ENCODE results near the gene KIAA1191.

The KIAA1191 gene

GRCh38 chr5:176365351-176366231 lies 4.0 kb upstream of the KIAA1191 start, which contains the start of gene ARL10:
Gene ARL10 (plus strand): TSS chr5:176365487. CDS start chr5:176365564, 77 bp downstream.
- no peak for DNase-seq

- DNase-seq: no peak
Observed at GRCh38 chr5:176364765-176365350, 3.3 kb upstream of the KIAA1191 start.

GRCh38 chr5:176362233-176362490 lies 598 bp upstream of the KIAA1191 start:
- no peak for DNase-seq

- DNase-seq: no peak
Observed at GRCh38 chr5:176360894-176361436, 599 bp downstream of the KIAA1191 start.

GRCh38 chr5:176359658-176360057 lies 1.9 kb downstream of the KIAA1191 start:
- no peak for DNase-seq

- DNase-seq: no peak
Observed at GRCh38 chr5:176356179-176356566, 5.4 kb downstream of the KIAA1191 start.

GRCh38 chr5:176355400-176356178 lies 6.0 kb downstream of the KIAA1191 start:
- DNase-seq: no peak

- no peak for DNase-seq
Observed at GRCh38 chr5:176353533-176353932, 8.0 kb downstream of the KIAA1191 start.

GRCh38 chr5:176352116-176352878 lies 9.3 kb downstream of the KIAA1191 start:
- no peak for DNase-seq

- DNase-seq: no peak
Observed at GRCh38 chr5:176350416-176350815, 11.1 kb downstream of the KIAA1191 start.

GRCh38 chr5:176342766-176343458 lies 18.7 kb downstream of the KIAA1191 start:
- no peak for DNase-seq

GRCh38 chr5:176342158-176342483 lies 19.4 kb downstream of the KIAA1191 start:
- no peak for DNase-seq

- DNase-seq: no peak
Observed at GRCh38 chr5:176341325-176342157, 20.0 kb downstream of the KIAA1191 start.

- no peak for DNase-seq
Observed at GRCh38 chr5:176339304-176339703, 22.3 kb downstream of the KIAA1191 start.

GRCh38 chr5:176337913-176338312 lies 23.7 kb downstream of the KIAA1191 start:
- no peak for DNase-seq

- DNase-seq: no peak
Observed at GRCh38 chr5:176334031-176334770, 27.4 kb downstream of the KIAA1191 start.

- DNase-seq: no peak
Observed at GRCh38 chr5:176320577-176320976, 41.0 kb downstream of the KIAA1191 start.

- DNase-seq: peak; percentile 12 to 13
Observed at GRCh38 chr5:176319827-176320554, 41.6 kb downstream of the KIAA1191 start.

GRCh38 chr5:176317534-176318374 lies 43.8 kb downstream of the KIAA1191 start:
- DNase-seq: no peak

Measured in AML-193 (cell line).